ENCODE results near the gene CES5A.

GRCh38 chr16:55898592-55898991, 23.4 kb upstream of the CES5A start:
- TF ChIP-seq, protein P1, sequence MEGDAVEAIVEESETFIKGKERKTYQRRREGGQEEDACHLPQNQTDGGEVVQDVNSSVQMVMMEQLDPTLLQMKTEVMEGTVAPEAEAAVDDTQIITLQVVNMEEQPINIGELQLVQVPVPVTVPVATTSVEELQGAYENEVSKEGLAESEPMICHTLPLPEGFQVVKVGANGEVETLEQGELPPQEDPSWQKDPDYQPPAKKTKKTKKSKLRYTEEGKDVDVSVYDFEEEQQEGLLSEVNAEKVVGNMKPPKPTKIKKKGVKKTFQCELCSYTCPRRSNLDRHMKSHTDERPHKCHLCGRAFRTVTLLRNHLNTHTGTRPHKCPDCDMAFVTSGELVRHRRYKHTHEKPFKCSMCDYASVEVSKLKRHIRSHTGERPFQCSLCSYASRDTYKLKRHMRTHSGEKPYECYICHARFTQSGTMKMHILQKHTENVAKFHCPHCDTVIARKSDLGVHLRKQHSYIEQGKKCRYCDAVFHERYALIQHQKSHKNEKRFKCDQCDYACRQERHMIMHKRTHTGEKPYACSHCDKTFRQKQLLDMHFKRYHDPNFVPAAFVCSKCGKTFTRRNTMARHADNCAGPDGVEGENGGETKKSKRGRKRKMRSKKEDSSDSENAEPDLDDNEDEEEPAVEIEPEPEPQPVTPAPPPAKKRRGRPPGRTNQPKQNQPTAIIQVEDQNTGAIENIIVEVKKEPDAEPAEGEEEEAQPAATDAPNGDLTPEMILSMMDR (IDR thresholded peaks at IDR 0.05): no peak
- no peak for TF ChIP-seq POLR2A (IDR thresholded peaks at IDR 0.05)

Measured in heart left ventricle (tissue), 13 donors.